Mesenchymal stem cell (in vitro differentiated cells and primary cell): ENCODE measurements around the gene GC.

Source experiments
- DNase-seq: peaks from one replicate; pipeline ENCODE4 v3.0.0-alpha.2; 2013
- H2AFZ ChIP-seq: one replicate; pipeline ENCODE4 v1.6.1; 2013; ENCODE audit warnings: low read depth, mild to moderate bottlenecking, control low read depth, inconsistent platforms, low read length, moderate library complexity
- H2AK5ac ChIP-seq: 2 replicates; pipeline ENCODE4 v1.6.1; 2013; ENCODE audit warnings: low read length, moderate library complexity, mild to moderate bottlenecking, inconsistent platforms; ENCODE audit not compliant: severe bottlenecking
- H2BK120ac ChIP-seq: one replicate; pipeline ENCODE4 v1.6.1; 2013; ENCODE audit warnings: low read depth, mild to moderate bottlenecking, inconsistent platforms, low read length, moderate library complexity
- H2BK12ac ChIP-seq, 2 experiments: one replicate each; pipeline ENCODE4 v1.6.1; 2013; ENCODE audit warnings: inconsistent platforms in 2 of 2, low read length in 2 of 2, mild to moderate bottlenecking in 2 of 2, moderate library complexity in 2 of 2, control low read depth in 1 of 2
- H2BK15ac ChIP-seq: one replicate; pipeline ENCODE4 v1.6.1; 2013; ENCODE audit warnings: mild to moderate bottlenecking, low read depth, inconsistent platforms; ENCODE audit not compliant: poor library complexity, severe bottlenecking
- H2BK5ac ChIP-seq: 2 replicates; pipeline ENCODE4 v1.6.1; 2013; ENCODE audit warnings: low read depth, mild to moderate bottlenecking, low read length, control low read depth, inconsistent platforms; ENCODE audit not compliant: poor library complexity, severe bottlenecking
- H3K14ac ChIP-seq, 2 experiments: one replicate each; pipeline ENCODE4 v1.6.1; 2013; ENCODE audit warnings: inconsistent platforms in 2 of 2, low read length in 2 of 2, control low read depth in 1 of 2, mild to moderate bottlenecking in 1 of 2, moderate library complexity in 1 of 2
- H3K18ac ChIP-seq, 2 experiments: one replicate each; pipeline ENCODE4 v1.6.1; 2013; ENCODE audit warnings: inconsistent platforms in 2 of 2, low read length in 2 of 2, control low read depth in 1 of 2, low read depth in 1 of 2, mild to moderate bottlenecking in 1 of 2
- H3K23ac ChIP-seq, 2 experiments: one replicate each; pipeline ENCODE4 v1.6.1; 2013; ENCODE audit warnings: inconsistent platforms in 2 of 2, low read length in 2 of 2, mild to moderate bottlenecking in 2 of 2, moderate library complexity in 2 of 2, control low read depth in 1 of 2
- H3K27ac ChIP-seq: 2 replicates; pipeline ENCODE4 v1.5.1; 2013; ENCODE audit warnings: mild to moderate bottlenecking, moderate library complexity, low read length, control low read depth, inconsistent platforms; ENCODE audit not compliant: poor library complexity, severe bottlenecking
- H3K27me3 ChIP-seq, 2 experiments: 2 replicates each; pipeline versions ENCODE4 v1.6.1 to v1.7.0; 2013; ENCODE audit warnings: low read length in 2 of 2, mild to moderate bottlenecking in 2 of 2, moderate library complexity in 2 of 2, control low read depth in 1 of 2, inconsistent platforms in 1 of 2; ENCODE audit not compliant: control insufficient read depth in 1 of 2, insufficient read depth in 1 of 2
- H3K36me3 ChIP-seq, 2 experiments: 2 replicates each; pipeline versions ENCODE4 v1.6.1 to v1.7.0; 2013; ENCODE audit warnings: low read length in 2 of 2, control low read depth in 1 of 2, inconsistent platforms in 1 of 2, low read depth in 1 of 2, mild to moderate bottlenecking in 1 of 2; ENCODE audit not compliant: insufficient read depth in 2 of 2, control insufficient read depth in 1 of 2
- H3K4ac ChIP-seq, 2 experiments: one replicate each; pipeline ENCODE4 v1.6.1; 2013; ENCODE audit warnings: inconsistent platforms in 2 of 2, low read length in 2 of 2, mild to moderate bottlenecking in 2 of 2, moderate library complexity in 2 of 2, control low read depth in 1 of 2, low read depth in 1 of 2
- H3K4me1 ChIP-seq: 2 replicates; pipeline ENCODE4 v1.6.1; 2013; ENCODE audit warnings: low read depth, low read length, control low read depth; ENCODE audit not compliant: control insufficient read depth, insufficient read depth
- H3K4me2 ChIP-seq: 2 replicates; pipeline ENCODE4 v1.6.1; 2013; ENCODE audit warnings: low read length, mild to moderate bottlenecking, inconsistent platforms; ENCODE audit not compliant: poor library complexity, severe bottlenecking
- H3K4me3 ChIP-seq, 2 experiments: 2 replicates each; pipeline versions ENCODE4 v1.5.1 to v1.7.0; 2013; ENCODE audit warnings: low read length in 2 of 2, mild to moderate bottlenecking in 2 of 2, control low read depth in 1 of 2, low read depth in 1 of 2; ENCODE audit not compliant: insufficient read depth in 1 of 2
- H3K79me1 ChIP-seq: replicated peaks from 2 replicates; pipeline ENCODE4 v1.6.1; 2013; ENCODE audit warnings: mild to moderate bottlenecking, control low read depth, low read length, inconsistent platforms; ENCODE audit not compliant: poor library complexity, severe bottlenecking
- H3K9ac ChIP-seq: 2 replicates; pipeline ENCODE4 v1.7.0; 2013; ENCODE audit warnings: mild to moderate bottlenecking, low read length, moderate library complexity
- H3K9me3 ChIP-seq: 2 replicates; pipeline ENCODE4 v1.7.0; 2013; ENCODE audit warnings: mild to moderate bottlenecking, low read length; ENCODE audit not compliant: control insufficient read depth
- H4K8ac ChIP-seq: one replicate; pipeline ENCODE4 v1.6.1; 2013; ENCODE audit warnings: inconsistent platforms, mild to moderate bottlenecking, low read length, moderate library complexity
- H4K91ac ChIP-seq: one replicate; pipeline ENCODE4 v1.6.1; 2013; ENCODE audit warnings: mild to moderate bottlenecking, low read length, inconsistent platforms
- WGBS: methylation state at CpG from one replicate; pipeline ENCODE4 v1.1.7; 2013; ENCODE audit warnings: mixed read lengths; 5-methylcytosine and 5-hydroxymethylcytosine counted together

GC gene

GRCh38 chr4:71828470-71828869 lies 44.6 kb upstream of the GC start:
- Histone ChIP-seq H2BK12ac (no peak overlapping the region), H2BK5ac (no peak overlapping the region), H4K8ac (no peak overlapping the region), H3K23ac (no peak overlapping the region), H3K27ac (no peak overlapping the region), H3K79me1 (no peaks in the 10 kb centered on the region), H3K4me3 (no peak overlapping the region), H2BK15ac (no peak overlapping the region), H2AK5ac (no peak overlapping the region), H3K14ac (no peak overlapping the region), H3K36me3 (no peaks in the 10 kb centered on the region), H3K4me1 (peaks cover 2% of the 10 kb centered on the region), H2BK120ac (no peak overlapping the region), H3K18ac (no peak overlapping the region), H2AFZ (no peak overlapping the region), H3K4ac (no peak overlapping the region), H3K9me3 (peaks cover 3% of the 10 kb centered on the region), H3K4me2 (no peak overlapping the region), H4K91ac (no peak overlapping the region), H3K27me3 (no peaks in the 10 kb centered on the region), H3K9ac (no peak overlapping the region)
- WGBS: no CpG with 5 or more reads among the region's 1 CpG
- DNase-seq: no peak

- 73% methylated on average over 4 of the region's 4 CpGs for WGBS
- H3K18ac ChIP-seq: no peak overlapping the region
- H3K36me3 ChIP-seq: no peaks in the 10 kb centered on the region
- H3K9ac ChIP-seq: no peak overlapping the region
- DNase-seq: no peak
- H2BK12ac ChIP-seq: no peak overlapping the region
- H3K4ac ChIP-seq: no peak overlapping the region
- no peak overlapping the region for H3K27ac ChIP-seq
- H3K4me2 ChIP-seq: no peak overlapping the region
- peaks cover 3% of the 10 kb centered on the region for H3K9me3 ChIP-seq
- no peak overlapping the region for H2BK5ac ChIP-seq
- H3K4me3 ChIP-seq: no peak overlapping the region
- no peak overlapping the region for H2BK15ac ChIP-seq
- no peak overlapping the region for H3K14ac ChIP-seq
- no peak overlapping the region for H2AFZ ChIP-seq
- no peaks in the 10 kb centered on the region for H3K79me1 ChIP-seq
- no peak overlapping the region for H4K91ac ChIP-seq
- no peaks in the 10 kb centered on the region for H3K27me3 ChIP-seq
- no peaks in the 10 kb centered on the region for H3K4me1 ChIP-seq
- no peak overlapping the region for H3K23ac ChIP-seq
- H2BK120ac ChIP-seq: no peak overlapping the region
- no peak overlapping the region for H2AK5ac ChIP-seq
- no peak overlapping the region for H4K8ac ChIP-seq
These were observed 43.9 kb upstream of the GC start for GRCh38 chr4:71827826-71828225.

GRCh38 chr4:71816676-71817303 lies 32.9 kb upstream of the GC start:
- Histone ChIP-seq H3K18ac (no peak overlapping the region), H4K91ac (no peak overlapping the region), H3K4me3 (no peak overlapping the region), H2AK5ac (no peak overlapping the region), H2BK5ac (no peak overlapping the region), H3K27me3 (no peaks in the 10 kb centered on the region), H4K8ac (no peak overlapping the region), H2BK15ac (no peak overlapping the region), H2BK120ac (no peak overlapping the region), H3K4me1 (no peaks in the 10 kb centered on the region), H2BK12ac (no peak overlapping the region), H3K23ac (no peak overlapping the region), H3K9me3 (no peaks in the 10 kb centered on the region), H2AFZ (no peak overlapping the region), H3K79me1 (no peaks in the 10 kb centered on the region), H3K36me3 (no peaks in the 10 kb centered on the region), H3K4ac (no peak overlapping the region), H3K14ac (no peak overlapping the region), H3K4me2 (no peak overlapping the region), H3K27ac (no peak overlapping the region), H3K9ac (no peak overlapping the region)
- WGBS: 92% methylated on average over 1 of the region's 4 CpGs
- no peak for DNase-seq

GRCh38 chr4:71814433-71814832 lies 30.6 kb upstream of the GC start:
- DNase-seq: no peak
- H3K27ac ChIP-seq: no peak overlapping the region
- H3K9ac ChIP-seq: no peak overlapping the region
- H2BK5ac ChIP-seq: no peak overlapping the region
- H3K14ac ChIP-seq: no peak overlapping the region
- no peaks in the 10 kb centered on the region for H3K9me3 ChIP-seq
- H3K79me1 ChIP-seq: no peaks in the 10 kb centered on the region
- no peaks in the 10 kb centered on the region for H3K4me1 ChIP-seq
- no peak overlapping the region for H3K4ac ChIP-seq
- whole genome bisulfite sequencing: 50% methylated on average over 2 of the region's 2 CpGs
- no peak overlapping the region for H2BK120ac ChIP-seq
- no peak overlapping the region for H3K18ac ChIP-seq
- H2AK5ac ChIP-seq: no peak overlapping the region
- no peak overlapping the region for H2BK15ac ChIP-seq
- H2BK12ac ChIP-seq: no peak overlapping the region
- no peaks in the 10 kb centered on the region for H3K36me3 ChIP-seq
- no peak overlapping the region for H3K23ac ChIP-seq
- no peak overlapping the region for H3K4me2 ChIP-seq
- H4K8ac ChIP-seq: no peak overlapping the region
- H4K91ac ChIP-seq: no peak overlapping the region
- H3K4me3 ChIP-seq: no peak overlapping the region
- H2AFZ ChIP-seq: no peak overlapping the region
- H3K27me3 ChIP-seq: no peaks in the 10 kb centered on the region
